DOHH2 (cell line): Measurements from ENCODE around the gene TFIP11.

ENCODE experiments used
- CTCF ChIP-seq: fragments of 200-600 bp; sonication (generic); IDR thresholded peaks from one replicate; pipeline ENCODE4 v1.5.1; 2014; ENCODE audit warnings: antibody characterized with exemption, mild to moderate bottlenecking, low read depth, low read length; ENCODE audit not compliant: poor library complexity, severe bottlenecking
- EZH2phosphoT487 ChIP-seq: fragments of 200-600 bp; sonication (generic); IDR thresholded peaks from 2 replicates; pipeline ENCODE4 v1.6.1; 2017; ENCODE audit warnings: borderline replicate concordance, mild to moderate bottlenecking, antibody characterized with exemption, low read length, moderate library complexity, mixed read lengths

GRCh38 chr22:26485013-26485412 lies 27.3 kb downstream of the TFIP11 start:
- TF ChIP-seq EZH2phosphoT487 (no peak), CTCF (no peak)
